Right ventricle myocardium inferior (tissue), 1 donor: ENCODE results near the gene ASIC3. TPM values are rescaled to one million over a fixed set of nuclear protein-coding genes. Genes with fewer than 3 reads are reported as not detected.

Experiments used
- ATAC-seq: fragments of 200-7000 bp; cut with Tn5 transposase; one replicate; pipeline ENCODE4 v1.9.1; 2020; ENCODE audit warnings: mild to moderate bottlenecking, moderate library complexity
- DNase-seq: peaks from one replicate; pipeline ENCODE4 v3.0.0; 2021; ENCODE audit errors: missing footprints
- intact Hi-C: fragments of 100-400 bp; cut with DNase I; formaldehyde crosslinking; loops from one replicate; pipeline ENCODE4 v1.11.0; 2022
- total RNA-seq: library from RNA; stranded (reverse); fragmentation: NEBNext Ultra II Directional; extraction: Animal tissue kit (Norgen Biotek cat#: 25700); gene quantifications from one replicate; pipeline ENCODE4 v1.2.1, GENCODE V29; 2021
- donor health status: DM: no; HTN: yes; CAD: no; lungs with severe emphysema.

ASIC3 gene
- total RNA-seq, 1 donor from 2014 or later: 5.5 TPM

- no peak for ATAC-seq
- no peak for DNase-seq
- intact Hi-C loops: no loop called here
These were observed 14.3 kb downstream of the ASIC3 start for GRCh38 chr7:151062399-151063211.

GRCh38 chr7:151063212-151063561 lies 14.9 kb downstream of the ASIC3 start:
- ATAC-seq (no peak), DNase-seq (no peak)
- intact Hi-C loops: no loop called here

- intact Hi-C loops: no loop called here
- DNase-seq (no peak), ATAC-seq (no peak)
These were observed 16.1 kb downstream of the ASIC3 start for GRCh38 chr7:151064454-151064853.

GRCh38 chr7:151064993-151065392 lies 16.7 kb downstream of the ASIC3 start:
- ATAC-seq (no peak), DNase-seq (no peak)
- intact Hi-C loops: no loop called here

- DNase-seq (no peak), ATAC-seq (no peak)
- intact Hi-C loops: no loop called here
These were observed 17.2 kb downstream of the ASIC3 start for GRCh38 chr7:151065516-151065915.

- ATAC-seq: no peak
- intact Hi-C loops: no loop called here
These were observed 18.1 kb downstream of the ASIC3 start for GRCh38 chr7:151066273-151066974.

GRCh38 chr7:151068069-151068773 lies 19.9 kb downstream of the ASIC3 start:
- intact Hi-C loops: no loop called here
- ATAC-seq (no peak), DNase-seq (no peak)

More at GRCh38 chr7:151066273-151066974, 18.1 kb downstream of the ASIC3 start:
- no peak for DNase-seq

GRCh38 chr7:151069841-151070573 lies 21.7 kb downstream of the ASIC3 start:
- no peak for ATAC-seq
- intact Hi-C loops: no loop called here
- DNase-seq: no peak

- intact Hi-C loops: no loop called here
- ATAC-seq (no peak), DNase-seq (no peak)
These were observed 22.2 kb downstream of the ASIC3 start for GRCh38 chr7:151070574-151070960.

GRCh38 chr7:151071032-151071866 lies 22.9 kb downstream of the ASIC3 start:
- DNase-seq: peak; percentile 32
- intact Hi-C loops: no loop called here
- no peak for ATAC-seq

- no peak for ATAC-seq
- intact Hi-C loops: no loop called here
- peak; percentile 52 for DNase-seq
These were observed 25.7 kb downstream of the ASIC3 start for GRCh38 chr7:151073990-151074389.

- DNase-seq: peak; percentile 59
- ATAC-seq: no peak
- intact Hi-C loops: no loop called here
These were observed 26.7 kb downstream of the ASIC3 start for GRCh38 chr7:151074817-151075661.

- ATAC-seq (no peak), DNase-seq (no peak)
- intact Hi-C loops: no loop called here
These were observed 27.3 kb downstream of the ASIC3 start for GRCh38 chr7:151075662-151075971.

- DNase-seq (peak; percentile 61), ATAC-seq (no peak)
- intact Hi-C loops: no loop called here
These were observed 27.7 kb downstream of the ASIC3 start for GRCh38 chr7:151075978-151076426.

- intact Hi-C loops: no loop called here
- ATAC-seq: no peak
- peak; percentile 68 for DNase-seq
These were observed 28.8 kb downstream of the ASIC3 start for GRCh38 chr7:151076863-151077704.

GRCh38 chr7:151077705-151078232 lies 29.4 kb downstream of the ASIC3 start:
- DNase-seq (peak; percentile 69), ATAC-seq (no peak)

More at GRCh38 chr7:151077705-151078232, 29.4 kb downstream of the ASIC3 start:
- intact Hi-C loops: no loop called here
